ENCODE data around the gene C14orf132.

DNA sequence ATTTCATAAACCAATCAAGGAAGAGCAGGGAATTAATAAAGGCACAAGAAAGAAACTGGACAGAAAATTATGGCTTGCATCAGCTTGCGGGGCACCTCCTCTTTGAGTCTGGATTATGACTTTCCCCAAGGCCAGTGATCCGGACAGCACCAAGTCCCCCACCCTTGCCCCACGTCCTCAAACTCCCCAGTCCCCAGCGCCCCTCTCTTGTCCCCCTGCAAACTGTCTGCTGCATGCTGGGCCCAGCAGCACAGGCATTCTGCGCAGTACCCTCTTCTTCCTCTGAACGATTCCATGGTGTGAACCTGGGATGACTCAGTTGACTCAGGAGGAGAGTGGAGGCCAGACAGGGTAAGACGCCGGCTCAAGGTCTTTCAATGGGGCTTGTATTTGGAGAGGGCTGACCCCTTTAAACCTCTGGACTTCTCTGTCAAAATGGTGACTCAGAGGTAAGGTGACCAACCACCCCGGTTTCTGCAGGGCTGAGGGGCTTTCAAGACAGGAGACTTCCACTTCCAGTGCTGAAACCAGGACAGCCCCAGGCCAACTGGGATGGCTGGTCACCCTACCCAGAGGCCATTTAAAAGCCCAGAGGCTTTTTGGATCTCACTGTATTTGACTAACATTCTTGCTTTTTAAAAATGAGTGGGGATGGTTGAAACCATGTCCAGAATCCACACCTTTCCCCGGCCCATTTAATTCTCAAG, 13.5 kb downstream of the C14orf132 start:
- TF ChIP-seq, protein P1, sequence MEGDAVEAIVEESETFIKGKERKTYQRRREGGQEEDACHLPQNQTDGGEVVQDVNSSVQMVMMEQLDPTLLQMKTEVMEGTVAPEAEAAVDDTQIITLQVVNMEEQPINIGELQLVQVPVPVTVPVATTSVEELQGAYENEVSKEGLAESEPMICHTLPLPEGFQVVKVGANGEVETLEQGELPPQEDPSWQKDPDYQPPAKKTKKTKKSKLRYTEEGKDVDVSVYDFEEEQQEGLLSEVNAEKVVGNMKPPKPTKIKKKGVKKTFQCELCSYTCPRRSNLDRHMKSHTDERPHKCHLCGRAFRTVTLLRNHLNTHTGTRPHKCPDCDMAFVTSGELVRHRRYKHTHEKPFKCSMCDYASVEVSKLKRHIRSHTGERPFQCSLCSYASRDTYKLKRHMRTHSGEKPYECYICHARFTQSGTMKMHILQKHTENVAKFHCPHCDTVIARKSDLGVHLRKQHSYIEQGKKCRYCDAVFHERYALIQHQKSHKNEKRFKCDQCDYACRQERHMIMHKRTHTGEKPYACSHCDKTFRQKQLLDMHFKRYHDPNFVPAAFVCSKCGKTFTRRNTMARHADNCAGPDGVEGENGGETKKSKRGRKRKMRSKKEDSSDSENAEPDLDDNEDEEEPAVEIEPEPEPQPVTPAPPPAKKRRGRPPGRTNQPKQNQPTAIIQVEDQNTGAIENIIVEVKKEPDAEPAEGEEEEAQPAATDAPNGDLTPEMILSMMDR (conservative IDR thresholded peaks at IDR 0.05 in 1 of 2, IDR thresholded peaks at IDR 0.05 in 1 of 2; ENCODE audit: low read depth in 1 of 2, low read length in 2 of 2): no peak
- TF ChIP-seq EZH2 (IDR thresholded peaks at IDR 0.05; ENCODE audit: low read length, missing control alignments): no peak
